Measurements from ENCODE around the gene TTF2. TPM values are rescaled to one million over a fixed set of nuclear protein-coding genes. Genes with fewer than 3 reads are reported as not detected.

Gene TTF2
- total and polyA plus RNA-seq, 9 of the 15 experiments (the other 6 are each of a cell fraction or from before 2014, with no cell fraction given), result 9.4 to 71.1 (median 42.1) TPM

DNA sequence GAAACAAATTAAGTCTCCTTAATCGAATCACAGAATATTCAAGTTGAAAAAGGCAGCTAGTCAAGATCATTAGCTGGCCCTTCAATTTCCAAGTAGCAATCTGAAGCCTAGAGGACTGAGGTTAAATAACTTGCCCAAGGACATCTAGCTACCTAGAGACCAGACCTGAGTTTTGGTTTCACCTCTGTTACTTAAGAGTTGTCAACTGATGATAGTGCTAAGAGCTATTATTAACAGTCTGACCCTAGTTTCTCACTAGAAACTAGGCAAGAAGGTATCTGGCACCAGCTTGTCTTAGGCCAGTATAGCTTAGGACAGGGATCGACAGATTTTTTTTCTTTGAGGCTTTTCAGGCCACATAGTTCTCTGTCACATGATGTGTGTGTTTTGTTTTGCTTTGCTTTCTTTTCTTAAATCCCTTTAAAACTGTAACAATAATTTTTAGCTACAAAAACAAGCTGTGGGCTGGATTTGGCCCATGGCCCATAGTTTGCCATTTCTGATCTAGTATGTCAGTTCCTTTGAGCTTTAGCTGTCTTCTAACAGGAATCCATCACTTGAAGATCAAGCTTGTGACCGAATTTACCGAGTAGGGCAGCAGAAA is 38.3 kb downstream of the TTF2 start (continued):
- TF ChIP-seq, protein P1, sequence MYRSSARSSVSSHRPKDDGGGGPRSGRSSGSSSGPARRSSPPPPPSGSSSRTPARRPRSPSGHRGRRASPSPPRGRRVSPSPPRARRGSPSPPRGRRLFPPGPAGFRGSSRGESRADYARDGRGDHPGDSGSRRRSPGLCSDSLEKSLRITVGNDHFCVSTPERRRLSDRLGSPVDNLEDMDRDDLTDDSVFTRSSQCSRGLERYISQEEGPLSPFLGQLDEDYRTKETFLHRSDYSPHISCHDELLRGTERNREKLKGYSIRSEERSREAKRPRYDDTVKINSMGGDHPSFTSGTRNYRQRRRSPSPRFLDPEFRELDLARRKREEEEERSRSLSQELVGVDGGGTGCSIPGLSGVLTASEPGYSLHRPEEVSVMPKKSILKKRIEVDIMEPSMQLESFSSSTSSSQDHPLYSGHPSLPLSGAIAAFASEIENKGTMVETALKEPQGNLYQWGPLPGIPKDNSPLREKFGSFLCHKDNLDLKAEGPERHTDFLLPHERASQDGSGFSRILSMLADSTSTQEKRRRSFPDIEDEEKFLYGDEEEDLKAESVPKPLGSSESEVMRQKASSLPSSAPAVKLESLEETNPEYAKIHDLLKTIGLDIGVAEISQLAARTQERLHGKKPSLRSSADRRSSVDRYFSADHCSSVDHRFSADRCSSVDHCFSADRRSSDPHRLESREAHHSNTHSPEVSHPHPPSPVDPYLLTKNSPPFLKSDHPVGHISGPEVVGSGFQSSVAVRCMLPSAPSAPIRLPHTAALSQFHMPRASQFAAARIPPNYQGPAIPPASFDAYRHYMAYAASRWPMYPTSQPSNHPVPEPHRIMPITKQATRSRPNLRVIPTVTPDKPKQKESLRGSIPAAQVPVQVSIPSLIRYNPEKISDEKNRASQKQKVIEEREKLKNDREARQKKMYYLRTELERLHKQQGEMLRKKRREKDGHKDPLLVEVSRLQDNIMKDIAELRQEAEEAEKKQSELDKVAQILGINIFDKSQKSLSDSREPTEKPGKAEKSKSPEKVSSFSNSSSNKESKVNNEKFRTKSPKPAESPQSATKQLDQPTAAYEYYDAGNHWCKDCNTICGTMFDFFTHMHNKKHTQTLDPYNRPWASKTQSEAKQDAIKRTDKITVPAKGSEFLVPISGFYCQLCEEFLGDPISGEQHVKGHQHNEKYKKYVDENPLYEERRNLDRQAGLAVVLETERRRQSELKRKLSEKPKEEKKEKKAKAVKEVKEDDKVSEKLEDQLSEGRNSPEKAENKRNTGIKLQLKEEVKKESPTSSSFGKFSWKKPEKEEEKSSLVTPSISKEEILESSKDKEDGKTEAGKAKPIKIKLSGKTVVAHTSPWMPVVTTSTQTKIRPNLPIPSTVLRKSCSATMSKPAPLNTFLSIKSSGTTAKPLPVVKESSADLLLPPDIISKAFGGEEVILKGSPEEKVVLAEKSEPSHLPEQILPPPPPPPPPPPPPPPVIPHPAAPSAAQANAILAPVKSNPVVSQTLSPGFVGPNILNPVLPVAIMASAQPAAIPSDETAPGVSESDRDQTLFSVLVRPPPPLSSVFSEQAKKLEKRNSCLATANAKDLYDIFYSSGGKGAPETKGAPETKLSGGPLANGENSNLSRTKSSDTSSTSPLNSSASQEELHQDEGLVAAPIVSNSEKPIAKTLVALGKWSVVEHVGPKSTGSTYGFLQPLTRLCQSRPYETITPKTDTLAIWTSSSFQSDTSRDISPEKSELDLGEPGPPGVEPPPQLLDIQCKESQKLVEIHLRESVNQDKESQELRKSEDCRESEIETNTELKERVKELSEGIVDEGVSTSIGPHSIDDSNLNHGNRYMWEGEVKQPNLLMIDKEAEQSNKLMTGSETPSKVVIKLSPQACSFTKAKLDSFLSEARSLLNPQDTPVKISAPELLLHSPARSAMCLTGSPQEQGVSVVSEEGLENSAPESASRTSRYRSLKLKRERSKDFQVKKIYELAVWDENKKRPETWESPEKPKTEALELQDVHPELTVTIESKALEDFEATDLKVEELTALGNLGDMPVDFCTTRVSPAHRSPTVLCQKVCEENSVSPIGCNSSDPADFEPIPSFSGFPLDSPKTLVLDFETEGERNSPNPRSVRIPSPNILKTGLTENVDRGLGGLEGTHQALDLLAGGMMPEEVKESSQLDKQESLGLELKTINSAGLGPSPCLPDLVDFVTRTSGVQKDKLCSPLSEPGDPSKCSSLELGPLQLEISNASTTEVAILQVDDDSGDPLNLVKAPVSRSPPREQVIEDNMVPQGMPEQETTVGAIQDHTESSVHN (IDR thresholded peaks at IDR 0.05; ENCODE audit: borderline replicate concordance in 1 of 2, low read depth in 1 of 2), result no peak
- no peak for TF ChIP-seq LARP7 (IDR thresholded peaks at IDR 0.05)
- TF ChIP-seq NR1H2 (CRISPR knock-in tag; IDR thresholded peaks at IDR 0.05), result no peak
- TF ChIP-seq, protein P2, sequence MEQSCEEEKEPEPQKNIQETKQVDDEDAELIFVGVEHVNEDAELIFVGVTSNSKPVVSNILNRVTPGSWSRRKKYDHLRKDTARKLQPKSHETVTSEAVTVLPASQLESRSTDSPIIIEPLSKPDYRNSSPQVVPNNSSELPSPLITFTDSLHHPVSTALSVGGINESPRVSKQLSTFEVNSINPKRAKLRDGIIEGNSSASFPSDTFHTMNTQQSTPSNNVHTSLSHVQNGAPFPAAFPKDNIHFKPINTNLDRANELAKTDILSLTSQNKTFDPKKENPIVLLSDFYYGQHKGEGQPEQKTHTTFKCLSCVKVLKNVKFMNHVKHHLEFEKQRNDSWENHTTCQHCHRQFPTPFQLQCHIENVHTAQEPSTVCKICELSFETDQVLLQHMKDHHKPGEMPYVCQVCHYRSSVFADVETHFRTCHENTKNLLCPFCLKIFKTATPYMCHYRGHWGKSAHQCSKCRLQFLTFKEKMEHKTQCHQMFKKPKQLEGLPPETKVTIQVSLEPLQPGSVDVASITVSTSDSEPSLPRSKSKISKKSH (CRISPR knock-in tag; IDR thresholded peaks at IDR 0.05), result no peak
- TF ChIP-seq EP400 (IDR thresholded peaks at IDR 0.05), result no peak
- TF ChIP-seq KHSRP (IDR thresholded peaks at IDR 0.05), result no peak
- no peak for TF ChIP-seq ZZZ3 (IDR thresholded peaks at IDR 0.05)
- TF ChIP-seq MCM3 (IDR thresholded peaks at IDR 0.05), result no peak
- no peak for TF ChIP-seq CBFB (CRISPR knock-in tag; IDR thresholded peaks at IDR 0.05)
- TF ChIP-seq MTF1 (CRISPR knock-in tag; IDR thresholded peaks at IDR 0.05; ENCODE audit: borderline replicate concordance), result no peak
- no peak for TF ChIP-seq MAFF (IDR thresholded peaks at IDR 0.05; ENCODE audit: low read length)
- TF ChIP-seq MEF2A (IDR thresholded peaks at IDR 0.05; ENCODE audit: control insufficient read depth, low read depth, low read length), result no peak
- TF ChIP-seq ZNF644 (tag; IDR thresholded peaks at IDR 0.05; ENCODE audit: low read depth), result no peak
- no peak for TF ChIP-seq RFX1 (IDR thresholded peaks at IDR 0.05)

Measured in K562 (cell line).